ENCODE measurements around the gene COL6A2. TPM values are rescaled to one million over a fixed set of nuclear protein-coding genes. Genes with fewer than 3 reads are reported as not detected.

The COL6A2 gene
- polyA plus RNA-seq, 1 of the 3 experiments (the other 2 are of a cell fraction): 108 TPM

GRCh38 chr21:46121286-46122221 lies 23.6 kb downstream of the COL6A2 start:
- Histone ChIP-seq H3K36me3 (replicated peaks in 1 of 2; ENCODE audit: control insufficient read depth in 1 of 2, insufficient read depth in 2 of 2, low read length in 1 of 2) (peaks cover 3 to 54% of the 10 kb centered on the region in 2 experiments), H4K20me1 (ENCODE audit: insufficient read depth) (no peaks in the 10 kb centered on the region)
- CTCF ChIA-PET: interaction anchor here (0.8 to 1.3 kb wide), 3 partner anchors 11 to 22 kb away, joined by 3 read pairs; no protein-coding TSS in a partner anchor

GRCh38 chr21:46122237-46122671 lies 24.3 kb downstream of the COL6A2 start:
- peaks cover 3 to 56% of the 10 kb centered on the region in 2 experiments for H3K36me3 ChIP-seq (replicated peaks in 1 of 2; ENCODE audit: control insufficient read depth in 1 of 2, insufficient read depth in 2 of 2, low read length in 1 of 2)
- ChIA-PET CTCF (interaction anchor here (0.8 kb wide), 1 partner anchor 21 kb away, joined by 3 read pairs; no protein-coding TSS in a partner anchor), POLR2A (no interaction called here)
- H3K4me2 ChIP-seq: no peak overlapping the region
- H3K4me1 ChIP-seq (ENCODE audit: control insufficient read depth in 1 of 2, insufficient read depth in 2 of 2, low read depth in 1 of 2, low read length in 1 of 2): peaks cover 0 to 8% of the 10 kb centered on the region in 2 experiments; a peak in 1 of 4 replicates
- no peaks in the 10 kb centered on the region for H3K27me3 ChIP-seq (ENCODE audit: insufficient read depth)
- H3F3A ChIP-seq (replicated peaks; ENCODE audit: insufficient read depth): no peaks in the 10 kb centered on the region
- H3K9me3 ChIP-seq: no peaks in the 10 kb centered on the region
- no peak overlapping the region for H3K9ac ChIP-seq
- no peak overlapping the region; a peak in 1 of 4 replicates for H3K27ac ChIP-seq (ENCODE audit: low read depth in 2 of 2, low read length in 1 of 2)
- H3K4me3 ChIP-seq (ENCODE audit: low read depth in 2 of 2, low read length in 1 of 2): no peak overlapping the region
- H3K9me2 ChIP-seq: no peaks in the 10 kb centered on the region
- no peak for DNase-seq
- 80% methylated on average over 5 of the region's 12 CpGs for WGBS (ENCODE audit: low lambda C conversion rate)
- no peaks in the 10 kb centered on the region for H4K20me1 ChIP-seq (ENCODE audit: insufficient read depth)
- H3K79me2 ChIP-seq (ENCODE audit: insufficient read depth): no peaks in the 10 kb centered on the region
- no peak overlapping the region for H2AFZ ChIP-seq (ENCODE audit: low read depth)
- no peak for TF ChIP-seq SMC3 (IDR thresholded peaks at IDR 0.05; ENCODE audit: low read depth, low read length)
- TF ChIP-seq ZBTB33 (IDR thresholded peaks at IDR 0.05; ENCODE audit: borderline replicate concordance, low read depth): no peak
- TF ChIP-seq RFX5 (IDR thresholded peaks at IDR 0.05; ENCODE audit: low read length): no peak
- no peak for TF ChIP-seq USF1 (IDR thresholded peaks at IDR 0.05; ENCODE audit: borderline replicate concordance, low read depth)
- TF ChIP-seq USF2 (IDR thresholded peaks at IDR 0.05; ENCODE audit: borderline replicate concordance, low read depth, low read length): no peak
- no peak for TF ChIP-seq ELF1 (IDR thresholded peaks at IDR 0.05)
- no peak for TF ChIP-seq RAD21 (IDR thresholded peaks at IDR 0.05; ENCODE audit: low read length)
- TF ChIP-seq RCOR1 (IDR thresholded peaks at IDR 0.05; ENCODE audit: low read length): no peak
- no peak for TF ChIP-seq MEF2A (IDR thresholded peaks at IDR 0.05; ENCODE audit: borderline replicate concordance, low read depth)
- no peak for TF ChIP-seq FOXJ3 (CRISPR knock-in tag; IDR thresholded peaks at IDR 0.05)

More at GRCh38 chr21:46121286-46122221, 23.6 kb downstream of the COL6A2 start:
- POLR2A ChIA-PET: no interaction called here
- H3K79me2 ChIP-seq (ENCODE audit: insufficient read depth): no peaks in the 10 kb centered on the region
- H3K4me2 ChIP-seq: no peak overlapping the region
- no peak overlapping the region for H2AFZ ChIP-seq (ENCODE audit: low read depth)
- no peaks in the 10 kb centered on the region for H3K9me2 ChIP-seq
- no peaks in the 10 kb centered on the region for H3K9me3 ChIP-seq
- TF ChIP-seq NRF1 (IDR thresholded peaks at IDR 0.05; ENCODE audit: low read depth, low read length) (no peak), EP300 (IDR thresholded peaks at IDR 0.05; ENCODE audit: borderline replicate concordance in 1 of 2, low read depth in 1 of 2, low read length in 1 of 2) (no peak), MEF2A (IDR thresholded peaks at IDR 0.05; ENCODE audit: borderline replicate concordance, low read depth) (no peak), RFX5 (IDR thresholded peaks at IDR 0.05; ENCODE audit: low read length) (no peak), GABPA (IDR thresholded peaks at IDR 0.05; ENCODE audit: low read depth) (no peak), TAF1 (IDR thresholded peaks at IDR 0.05; ENCODE audit: borderline replicate concordance, low read depth, low read length) (no peak), TEAD4 (IDR thresholded peaks at IDR 0.05; ENCODE audit: borderline replicate concordance, insufficient read depth) (no peak), POLR2AphosphoS5 (IDR thresholded peaks at IDR 0.05; ENCODE audit: low read depth, low read length) (no peak), USF2 (IDR thresholded peaks at IDR 0.05; ENCODE audit: borderline replicate concordance, low read depth, low read length) (no peak), NFIC (IDR thresholded peaks at IDR 0.05; ENCODE audit: borderline replicate concordance) (no peak), YY1 (IDR thresholded peaks at IDR 0.05; ENCODE audit: low read depth) (no peak), TCF12 (IDR thresholded peaks at IDR 0.05) (no peak), IRF3 (IDR thresholded peaks at IDR 0.05; ENCODE audit: low read depth, low read length) (no peak), RAD21 (IDR thresholded peaks at IDR 0.05; ENCODE audit: low read length) (no peak)
- peak; percentile 23 for DNase-seq
- peaks cover 0 to under 1% of the 10 kb centered on the region in 2 experiments; a peak in 1 of 4 replicates for H3K4me1 ChIP-seq (ENCODE audit: control insufficient read depth in 1 of 2, insufficient read depth in 2 of 2, low read depth in 1 of 2, low read length in 1 of 2)
- no peak overlapping the region for H3K4me3 ChIP-seq (ENCODE audit: low read depth in 2 of 2, low read length in 1 of 2)
- no peak overlapping the region; a peak in 1 of 4 replicates for H3K27ac ChIP-seq (ENCODE audit: low read depth in 2 of 2, low read length in 1 of 2)
- WGBS (ENCODE audit: low lambda C conversion rate): 97% methylated on average over 7 of the region's 29 CpGs
- no peak overlapping the region for H3K9ac ChIP-seq
- no peaks in the 10 kb centered on the region for H3K27me3 ChIP-seq (ENCODE audit: insufficient read depth)
- no peaks in the 10 kb centered on the region for H3F3A ChIP-seq (replicated peaks; ENCODE audit: insufficient read depth)

Data from SK-N-SH (cell line).